ENCODE measurements around the gene DDX50. TPM values are rescaled to one million over a fixed set of nuclear protein-coding genes. Genes with fewer than 3 reads are reported as not detected.

Gene DDX50
- polyA plus RNA-seq, 1 experiment, result 60.8 TPM

GRCh38 chr10:68954904-68955303, 53.8 kb downstream of the DDX50 start:
- TF ChIP-seq CTCF (IDR thresholded peaks at IDR 0.05; ENCODE audit: low read depth, low read length), result no peak
- POLR2A ChIA-PET, result no interaction called here
- CTCF ChIA-PET, result interaction anchor here (0.7 to 1.4 kb wide), 2 partner anchors 13 to 344 kb away, joined by 3 to 9 read pairs; no protein-coding TSS in a partner anchor
- Histone ChIP-seq H3K9me3 (ENCODE audit: control insufficient read depth, insufficient read depth, low read length) (no peaks in the 10 kb centered on the region), H3K4me3 (ENCODE audit: low read depth, low read length) (no peak overlapping the region), H3K27me3 (ENCODE audit: control insufficient read depth, insufficient read depth, low read length) (no peaks in the 10 kb centered on the region), H3K27ac (ENCODE audit: low read depth, low read length) (no peak overlapping the region)
- DNase-seq (ENCODE audit: low read depth, low spot score), result no peak

- Histone ChIP-seq H3K9me3 (ENCODE audit: control insufficient read depth, insufficient read depth, low read length) (no peaks in the 10 kb centered on the region), H3K27me3 (ENCODE audit: control insufficient read depth, insufficient read depth, low read length) (no peaks in the 10 kb centered on the region), H3K27ac (ENCODE audit: low read depth, low read length) (peak overlapping the region; percentile 88), H3K4me3 (ENCODE audit: low read depth, low read length) (peak overlapping the region; percentile 99)
- no peak for DNase-seq (ENCODE audit: low read depth, low spot score)
- ChIA-PET CTCF (interaction anchor here (0.8 to 1.4 kb wide), 6 partner anchors 12 to 464 kb away, joined by 3 to 9 read pairs (median 4); no protein-coding TSS in a partner anchor), POLR2A (interaction anchor here (0.7 to 1.3 kb wide), 3 partner anchors 132 to 225 kb away, joined by 3 to 7 read pairs (median 3); partner anchors contain the start of genes SRGN and SUPV3L1)
- no peak for TF ChIP-seq CTCF (IDR thresholded peaks at IDR 0.05; ENCODE audit: low read depth, low read length)
Observed at GRCh38 chr10:68955355-68955831, 54.3 kb downstream of the DDX50 start.

GRCh38 chr10:68955832-68956532, 54.9 kb downstream of the DDX50 start, which contains the start of gene DDX21:
Gene DDX21 (plus strand): TSS chr10:68956170. CDS start chr10:68956226, 56 bp downstream.
- ChIA-PET POLR2A (interaction anchor here (0.6 to 1.3 kb wide), 5 partner anchors 31 to 224 kb away, joined by 3 to 7 read pairs (median 3); partner anchors contain the start of genes SRGN and SUPV3L1), CTCF (interaction anchor here (0.6 to 1.4 kb wide), 13 partner anchors 8 to 466 kb away, joined by 3 to 9 read pairs (median 3); no protein-coding TSS in a partner anchor)

GRCh38 chr10:68957284-68957615, 56.1 kb downstream of the DDX50 start:
- CTCF ChIA-PET, result interaction anchor here (1.3 kb wide), 1 partner anchor 13 kb away, joined by 3 read pairs; no protein-coding TSS in a partner anchor
- Histone ChIP-seq H3K4me3 (ENCODE audit: low read depth, low read length) (peak overlapping the region; percentile 99), H3K9me3 (ENCODE audit: control insufficient read depth, insufficient read depth, low read length) (no peaks in the 10 kb centered on the region), H3K27me3 (ENCODE audit: control insufficient read depth, insufficient read depth, low read length) (no peaks in the 10 kb centered on the region), H3K27ac (ENCODE audit: low read depth, low read length) (peak overlapping the region; percentile 88)
- DNase-seq (ENCODE audit: low read depth, low spot score), result no peak
- POLR2A ChIA-PET, result interaction anchor here (0.6 kb wide), 1 partner anchor 17 kb away, joined by 6 read pairs; no protein-coding TSS in a partner anchor
- TF ChIP-seq CTCF (IDR thresholded peaks at IDR 0.05; ENCODE audit: low read depth, low read length), result no peak

More at GRCh38 chr10:68955832-68956532, 54.9 kb downstream of the DDX50 start, which contains the start of gene DDX21:
- DNase-seq (ENCODE audit: low read depth, low spot score), result peak; percentile 64
- peak within 1 kb of the TSS; percentile 99 for H3K4me3 ChIP-seq (ENCODE audit: low read depth, low read length)
- H3K9me3 ChIP-seq (ENCODE audit: control insufficient read depth, insufficient read depth, low read length), result no peaks in the 10 kb centered on the region
- TF ChIP-seq CTCF (IDR thresholded peaks at IDR 0.05; ENCODE audit: low read depth, low read length), result peak; percentile 71
- H3K27ac ChIP-seq (ENCODE audit: low read depth, low read length), result peak within 1 kb of the TSS; percentile 88
- no peaks in the 10 kb centered on the region for H3K27me3 ChIP-seq (ENCODE audit: control insufficient read depth, insufficient read depth, low read length)

Data from AG04450 (cell line).